BLaER1 (cell line): ENCODE results near the gene RPL38.

Source experiments
- H3K27ac ChIP-seq: shearing (Covaris generic); formaldehyde crosslinking; 2 replicates; pipeline ENCODE4 v1.8.1; 2022
- H3K27me3 ChIP-seq: shearing (Covaris generic); formaldehyde crosslinking; 2 replicates; pipeline ENCODE4 v1.8.1; 2022
- H3K36me3 ChIP-seq: shearing (Covaris generic); formaldehyde crosslinking; 2 replicates; pipeline ENCODE4 v1.8.1; 2022
- H3K4me1 ChIP-seq: shearing (Covaris generic); formaldehyde crosslinking; 2 replicates; pipeline ENCODE4 v1.8.1; 2022
- H3K4me2 ChIP-seq: shearing (Covaris generic); formaldehyde crosslinking; 2 replicates; pipeline ENCODE4 v1.8.1; 2022
- H3K4me3 ChIP-seq: shearing (Covaris generic); formaldehyde crosslinking; 2 replicates; pipeline ENCODE4 v1.8.1; 2022
- H3K9ac ChIP-seq: shearing (Covaris generic); formaldehyde crosslinking; 2 replicates; pipeline ENCODE4 v1.8.1; 2022
- H3K9me3 ChIP-seq: shearing (Covaris generic); formaldehyde crosslinking; 2 replicates; pipeline ENCODE4 v1.8.1; 2022
- H4K20me1 ChIP-seq: shearing (Covaris generic); formaldehyde crosslinking; 2 replicates; pipeline ENCODE4 v1.8.1; 2022
- Cebpa-rat ChIP-seq: shearing (Covaris generic); IDR thresholded peaks from 2 replicates; pipeline ENCODE4 v1.8.1; 2022

The RPL38 gene

GRCh38 chr17:74222399-74222798, 18.9 kb downstream of the RPL38 start:
- Histone ChIP-seq H3K27ac (no peak overlapping the region), H3K36me3 (peaks cover 41% of the 10 kb centered on the region; the same call in 1 of the 2 replicates), H3K9me3 (no peaks in the 10 kb centered on the region), H3K9ac (no peak overlapping the region), H4K20me1 (peaks cover 58% of the 10 kb centered on the region), H3K4me2 (no peak overlapping the region), H3K4me1 (peaks cover 5% of the 10 kb centered on the region), H3K27me3 (no peaks in the 10 kb centered on the region), H3K4me3 (no peak overlapping the region)
- no peak for TF ChIP-seq Cebpa-rat

DNA sequence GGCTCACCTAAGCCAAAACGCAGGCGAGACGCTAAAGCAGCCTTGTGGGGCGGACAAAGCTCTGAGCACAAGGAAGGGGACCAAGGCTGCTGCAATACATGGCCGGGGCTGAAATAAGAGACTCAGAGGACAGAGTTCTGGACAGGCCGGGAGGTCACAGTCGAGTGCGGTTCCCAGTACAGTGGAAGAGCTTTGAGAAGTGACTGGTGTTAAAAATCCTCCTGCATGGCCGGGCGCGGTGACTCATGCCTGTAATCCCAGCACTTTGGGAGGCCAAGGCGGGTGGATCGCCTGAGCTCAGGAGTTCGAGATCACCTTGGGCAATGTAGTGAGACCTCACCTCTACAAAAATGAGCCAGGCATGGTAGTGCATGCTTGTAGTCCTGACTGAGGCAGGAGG, 20.4 kb downstream of the RPL38 start:
- no peak overlapping the region for H3K9ac ChIP-seq
- no peak overlapping the region for H3K27ac ChIP-seq
- no peaks in the 10 kb centered on the region for H3K4me1 ChIP-seq
- no peak overlapping the region for H3K4me2 ChIP-seq
- H3K27me3 ChIP-seq = no peaks in the 10 kb centered on the region
- no peak for TF ChIP-seq Cebpa-rat
- peaks cover 43% of the 10 kb centered on the region; the same call in 1 of the 2 replicates for H3K36me3 ChIP-seq
- H3K4me3 ChIP-seq = no peak overlapping the region
- no peaks in the 10 kb centered on the region for H3K9me3 ChIP-seq
- H4K20me1 ChIP-seq = peaks cover 47% of the 10 kb centered on the region

- Histone ChIP-seq H4K20me1 (peaks cover 43% of the 10 kb centered on the region), H3K27ac (no peak overlapping the region), H3K9me3 (no peaks in the 10 kb centered on the region), H3K4me3 (no peak overlapping the region), H3K36me3 (peaks cover 55% of the 10 kb centered on the region; the same call in 1 of the 2 replicates), H3K9ac (no peak overlapping the region), H3K4me1 (no peaks in the 10 kb centered on the region), H3K27me3 (no peaks in the 10 kb centered on the region), H3K4me2 (no peak overlapping the region)
- TF ChIP-seq Cebpa-rat = no peak
Measured at GRCh38 chr17:74224959-74225725, 21.7 kb downstream of the RPL38 start.

DNA sequence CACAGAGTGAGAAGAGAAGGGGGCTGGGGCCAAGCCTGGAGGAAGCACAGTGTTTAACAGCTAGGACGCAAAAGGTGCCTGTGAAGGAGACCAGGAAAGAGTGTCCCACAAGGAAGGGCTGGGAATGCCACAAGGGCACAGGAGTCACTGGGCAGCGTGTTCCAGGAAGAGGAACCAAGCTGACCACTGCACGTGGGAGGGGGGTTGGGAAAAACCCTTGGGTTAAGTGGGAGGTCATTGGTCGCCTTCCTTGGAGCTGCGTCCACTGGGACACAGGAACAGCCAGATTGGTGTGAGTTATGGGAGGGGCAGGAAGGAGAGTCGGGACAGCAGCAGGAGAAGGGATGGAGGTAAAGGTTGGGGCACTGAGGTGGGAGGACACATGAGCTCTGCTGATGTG, 22.8 kb downstream of the RPL38 start:
- Histone ChIP-seq H3K4me3 (no peak overlapping the region), H3K9ac (no peak overlapping the region), H3K36me3 (peaks cover 66% of the 10 kb centered on the region), H3K4me2 (no peak overlapping the region), H3K4me1 (no peaks in the 10 kb centered on the region), H3K9me3 (no peaks in the 10 kb centered on the region), H4K20me1 (peaks cover 32% of the 10 kb centered on the region), H3K27ac (no peak overlapping the region), H3K27me3 (no peaks in the 10 kb centered on the region)
- TF ChIP-seq Cebpa-rat = no peak

DNA sequence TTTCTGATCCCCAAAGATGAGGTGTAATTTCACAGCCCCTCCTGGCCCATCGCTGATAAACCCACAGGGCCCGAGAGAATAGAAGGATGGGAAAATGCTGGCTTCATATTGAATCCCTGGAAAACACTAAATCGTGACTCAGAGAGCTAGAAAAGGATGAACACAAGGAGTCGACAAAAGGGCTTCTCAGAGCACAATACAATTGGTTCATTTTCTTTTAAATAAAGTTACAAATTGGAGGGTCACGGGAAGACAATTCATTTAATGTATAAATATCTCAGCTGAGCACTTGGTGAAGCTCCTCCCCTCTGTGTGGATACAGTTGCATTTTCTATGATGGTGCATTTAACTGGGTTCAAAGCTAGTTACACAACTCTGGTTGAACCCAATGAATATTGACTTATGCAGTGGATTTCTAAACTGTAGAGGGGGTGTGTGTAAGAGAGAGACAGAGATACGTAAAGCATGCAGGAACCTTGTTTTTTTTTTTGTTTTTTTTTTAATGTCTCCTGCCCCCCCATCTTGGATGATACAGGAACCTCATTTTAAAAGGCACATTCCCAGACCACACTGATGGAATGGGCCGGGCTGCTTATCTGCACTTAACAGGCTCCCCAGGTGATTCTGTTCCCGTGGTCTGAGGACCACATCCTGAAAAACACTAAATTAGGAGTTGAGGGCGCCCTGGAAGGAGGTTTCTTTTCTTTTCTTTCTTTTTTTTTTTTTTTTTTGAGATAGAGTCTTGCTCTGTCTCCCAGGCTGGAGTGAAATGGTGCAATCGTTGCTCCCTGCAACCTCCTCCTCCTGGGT, 24.0 kb downstream of the RPL38 start:
- H3K9ac ChIP-seq = no peak overlapping the region
- peaks cover 20% of the 10 kb centered on the region for H4K20me1 ChIP-seq
- no peak overlapping the region for H3K4me3 ChIP-seq
- TF ChIP-seq Cebpa-rat = no peak
- no peak overlapping the region for H3K27ac ChIP-seq
- H3K4me1 ChIP-seq = no peaks in the 10 kb centered on the region
- H3K4me2 ChIP-seq = no peak overlapping the region
- H3K27me3 ChIP-seq = no peaks in the 10 kb centered on the region
- peaks cover 73% of the 10 kb centered on the region for H3K36me3 ChIP-seq
- H3K9me3 ChIP-seq = no peaks in the 10 kb centered on the region

DNA sequence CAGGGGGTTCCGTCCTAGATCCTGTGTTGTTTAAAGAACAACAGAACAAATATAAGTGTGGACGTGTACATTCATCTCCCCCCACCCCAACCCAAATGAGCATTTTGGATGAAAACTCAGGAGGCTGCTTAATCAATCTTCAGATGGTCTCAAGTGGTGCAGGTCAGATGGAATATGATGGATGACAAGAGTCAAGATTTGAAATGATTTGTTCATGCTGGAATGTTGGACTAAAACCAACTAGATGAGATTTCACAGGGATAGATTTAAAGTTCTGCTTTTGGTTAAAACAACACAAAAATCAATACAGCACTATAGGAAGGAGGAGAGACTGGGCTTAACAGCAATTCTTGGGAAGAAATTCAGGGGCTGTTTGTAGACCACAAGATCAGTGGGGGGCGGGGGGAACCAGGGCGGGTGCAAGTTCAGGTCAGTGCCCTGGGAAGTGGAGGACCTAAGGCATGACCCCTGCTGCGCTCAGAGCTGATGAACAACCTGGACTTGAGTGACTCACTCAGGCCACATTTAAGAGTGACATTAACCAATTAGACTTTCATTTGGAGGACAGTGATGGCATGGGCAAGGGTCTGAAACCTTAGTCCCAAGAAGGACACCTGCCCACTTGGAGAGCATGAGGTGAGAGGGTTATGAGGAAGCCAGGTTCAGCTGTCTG, 25.0 kb downstream of the RPL38 start:
- H3K9ac ChIP-seq = no peak overlapping the region
- H3K9me3 ChIP-seq = no peaks in the 10 kb centered on the region
- peaks cover 22% of the 10 kb centered on the region for H4K20me1 ChIP-seq
- H3K4me1 ChIP-seq = peaks cover 2% of the 10 kb centered on the region
- no peak overlapping the region for H3K27ac ChIP-seq
- H3K4me2 ChIP-seq = no peak overlapping the region
- no peak for TF ChIP-seq Cebpa-rat
- H3K27me3 ChIP-seq = no peaks in the 10 kb centered on the region
- peaks cover 73% of the 10 kb centered on the region for H3K36me3 ChIP-seq
- H3K4me3 ChIP-seq = no peak overlapping the region

GRCh38 chr17:74230896-74231295, 27.4 kb downstream of the RPL38 start:
- no peaks in the 10 kb centered on the region for H3K27me3 ChIP-seq
- no peak overlapping the region for H3K4me3 ChIP-seq
- H3K9me3 ChIP-seq = no peaks in the 10 kb centered on the region
- H3K9ac ChIP-seq = no peak overlapping the region
- H3K27ac ChIP-seq = no peak overlapping the region
- no peak overlapping the region for H3K4me2 ChIP-seq
- H3K36me3 ChIP-seq = peaks cover 49% of the 10 kb centered on the region
- H3K4me1 ChIP-seq = peaks cover 26% of the 10 kb centered on the region
- TF ChIP-seq Cebpa-rat = no peak
- peaks cover 17% of the 10 kb centered on the region for H4K20me1 ChIP-seq

- no peak for TF ChIP-seq Cebpa-rat
- no peak overlapping the region for H3K9ac ChIP-seq
- H3K27ac ChIP-seq = no peak overlapping the region
- peaks cover 28% of the 10 kb centered on the region for H3K4me1 ChIP-seq
- peaks cover 42% of the 10 kb centered on the region for H3K36me3 ChIP-seq
- peaks cover 10% of the 10 kb centered on the region; the same call in 1 of the 2 replicates for H4K20me1 ChIP-seq
- no peaks in the 10 kb centered on the region for H3K27me3 ChIP-seq
- H3K4me2 ChIP-seq = no peak overlapping the region
- no peaks in the 10 kb centered on the region for H3K9me3 ChIP-seq
- H3K4me3 ChIP-seq = no peak overlapping the region
Measured at GRCh38 chr17:74231928-74232907, 28.7 kb downstream of the RPL38 start.

- peaks cover 8% of the 10 kb centered on the region; the same call in 1 of the 2 replicates for H4K20me1 ChIP-seq
- H3K27ac ChIP-seq = 0 out of 2 replicates have a peak overlapping the region, but pooled peaks have one; percentile 2
- H3K36me3 ChIP-seq = peaks cover 51% of the 10 kb centered on the region
- no peaks in the 10 kb centered on the region for H3K9me3 ChIP-seq
- peaks cover 28% of the 10 kb centered on the region for H3K4me1 ChIP-seq
- H3K9ac ChIP-seq = no peak overlapping the region
- no peak overlapping the region for H3K4me3 ChIP-seq
- no peaks in the 10 kb centered on the region for H3K27me3 ChIP-seq
- H3K4me2 ChIP-seq = peak overlapping the region; percentile 59
- TF ChIP-seq Cebpa-rat = no peak
Measured at GRCh38 chr17:74233937-74234336, 30.5 kb downstream of the RPL38 start.
